Amniotic epithelial cell (primary cell): ENCODE data around the gene PCSK7.
A peak's percentile ranks its signal among the peaks of the same experiment; 100 is the strongest.
"Not testable (repeated sequence)": the region's sequence is repeated elsewhere in the genome, so short reads cannot be mapped to it uniquely, and the experiment has no call there.

ENCODE experiments used
- DNase-seq: peaks from one replicate; pipeline ENCODE4 v3.0.0-alpha.2; 2010; ENCODE audit warnings: low read depth

The PCSK7 gene

DNA sequence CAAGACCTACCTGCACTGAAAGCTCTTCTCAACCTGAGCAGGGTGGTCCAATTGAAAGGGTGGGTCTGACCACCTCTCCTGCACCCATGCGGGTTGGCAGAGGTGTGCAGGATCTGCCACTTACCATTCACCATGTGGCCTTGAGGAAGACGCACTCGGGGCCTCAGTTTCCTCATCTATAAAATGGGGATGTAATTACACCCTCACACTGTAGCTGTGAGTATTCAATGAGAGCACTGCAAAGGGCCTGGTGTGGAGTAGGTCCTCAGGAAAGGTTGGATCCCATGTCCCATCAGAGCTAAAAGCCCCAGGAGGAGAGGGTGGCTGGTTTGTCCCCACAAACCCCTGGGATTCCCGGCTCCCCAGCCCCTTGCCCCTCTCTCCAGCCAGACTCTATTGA, 33.3 kb downstream of the PCSK7 start:
- no peak for DNase-seq

DNA sequence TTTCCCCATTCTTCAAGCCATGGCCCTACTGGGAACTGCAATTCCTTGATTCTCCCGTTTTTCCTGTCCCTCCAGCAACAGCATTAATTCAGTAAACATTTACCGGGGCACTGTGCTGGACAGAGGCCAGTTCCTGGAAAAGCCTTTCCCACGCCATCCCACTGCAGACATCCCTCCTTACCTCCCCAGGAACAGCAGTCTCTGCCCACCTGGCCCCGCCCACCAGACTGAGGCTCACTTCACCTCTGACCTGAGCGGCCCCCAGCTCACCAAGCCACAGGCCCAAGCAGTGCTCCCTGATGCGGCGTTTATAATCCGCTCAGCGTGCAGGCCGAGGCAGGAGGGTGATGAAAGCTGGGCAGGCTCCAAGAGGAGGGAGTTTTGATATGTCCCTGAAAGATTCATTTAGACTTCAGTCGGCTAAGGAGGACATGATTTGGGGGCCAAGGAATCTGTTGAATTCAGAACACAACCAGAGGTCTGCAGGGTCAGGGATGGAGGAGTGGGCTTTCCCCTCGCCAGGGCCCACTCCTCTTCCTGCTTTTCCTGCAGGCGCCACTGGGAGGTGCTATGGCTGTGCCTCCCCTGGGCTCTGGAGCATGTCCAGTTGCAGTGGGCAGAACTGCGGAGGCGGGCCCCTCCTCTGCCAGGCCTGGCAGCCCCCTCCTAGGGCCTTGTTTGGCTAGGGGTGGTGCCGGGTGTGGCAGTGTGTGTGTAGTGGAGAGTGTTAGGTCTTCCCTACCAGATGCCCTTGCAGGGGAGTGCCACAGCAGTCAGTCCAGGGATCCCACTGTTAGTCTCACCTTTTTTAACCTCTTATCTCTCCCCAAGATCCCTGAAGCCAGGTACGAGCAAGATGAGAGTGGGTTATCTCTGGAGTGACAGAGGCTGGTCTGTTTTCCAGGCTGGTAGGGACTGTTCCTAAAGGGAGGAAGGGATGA, 34.1 kb downstream of the PCSK7 start:
- DNase-seq: peak; percentile 27

DNA sequence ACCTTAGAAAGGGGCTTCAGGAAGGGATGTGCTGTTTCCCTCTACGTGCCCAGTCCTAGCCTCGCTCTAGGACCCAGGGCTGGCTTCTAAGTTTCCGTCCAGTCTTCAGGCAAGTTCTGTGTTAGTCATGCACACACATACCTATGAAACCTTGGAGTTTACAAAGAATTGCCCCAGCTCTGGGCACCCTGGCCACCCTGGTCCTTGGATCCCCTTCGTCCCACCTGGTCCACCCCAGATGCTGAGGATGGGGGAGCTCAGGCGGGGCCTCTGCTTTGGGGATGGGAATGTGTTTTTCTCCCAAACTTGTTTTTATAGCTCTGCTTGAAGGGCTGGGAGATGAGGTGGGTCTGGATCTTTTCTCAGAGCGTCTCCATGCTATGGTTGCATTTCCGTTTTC, 34.9 kb downstream of the PCSK7 start:
- no peak for DNase-seq

DNA sequence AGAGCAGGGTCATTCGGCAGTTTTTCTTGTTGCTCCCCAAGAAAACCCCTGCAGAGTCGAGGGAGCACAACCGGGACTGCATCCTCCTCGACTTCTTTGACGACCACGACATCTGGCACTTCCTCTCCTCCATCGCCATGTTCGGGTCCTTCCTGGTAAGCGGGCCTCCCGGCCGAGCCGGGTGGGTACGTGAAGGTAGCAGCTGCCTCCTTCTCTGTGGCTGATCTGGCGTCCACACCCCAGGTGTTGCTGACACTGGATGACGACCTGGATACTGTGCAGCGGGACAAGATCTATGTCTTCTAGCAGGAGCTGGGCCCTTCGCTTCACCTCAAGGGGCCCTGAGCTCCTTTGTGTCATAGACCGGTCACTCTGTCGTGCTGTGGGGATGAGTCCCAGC, 36.1 kb downstream of the PCSK7 start:
- DNase-seq: no peak

DNA sequence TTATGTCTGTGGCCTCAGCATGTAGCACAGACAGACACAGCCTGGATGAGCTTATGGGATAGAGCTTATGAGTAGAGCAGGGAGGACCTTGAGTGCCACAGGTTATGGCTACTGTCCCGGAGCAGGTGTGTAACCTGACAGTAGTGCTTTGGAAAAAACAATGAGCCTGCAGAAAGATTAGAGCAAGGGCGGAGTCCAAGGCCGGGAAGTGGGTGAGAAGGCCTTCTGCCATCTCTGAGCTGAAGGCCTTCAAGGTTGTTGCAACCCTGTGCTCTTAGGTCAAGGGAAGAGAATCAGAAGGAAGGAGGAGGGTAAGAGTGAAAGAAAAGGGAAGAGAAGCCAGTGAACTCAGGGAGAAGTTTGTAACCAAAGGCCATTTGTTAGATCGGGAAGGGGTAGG, 36.6 kb downstream of the PCSK7 start:
- DNase-seq: no peak

DNA sequence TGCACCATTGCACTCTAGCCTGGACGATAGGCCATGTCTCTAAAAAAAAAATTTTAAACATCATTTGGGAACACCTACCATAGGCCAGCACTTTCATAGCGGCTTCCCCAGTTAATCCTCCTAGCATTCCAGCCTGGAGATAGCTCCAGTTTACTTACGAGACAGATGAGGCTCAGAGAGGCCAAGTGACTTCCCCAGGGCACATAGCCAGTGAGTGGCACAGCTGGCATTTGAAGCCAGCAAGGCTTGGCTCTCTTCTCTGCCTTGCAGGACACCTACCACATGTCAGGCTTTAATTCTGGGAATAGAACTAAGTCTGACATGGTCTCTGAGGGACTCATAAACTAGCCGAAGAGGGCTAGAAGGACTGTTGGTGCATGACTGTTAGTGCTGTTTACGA, 37.6 kb downstream of the PCSK7 start:
- no peak for DNase-seq

DNA sequence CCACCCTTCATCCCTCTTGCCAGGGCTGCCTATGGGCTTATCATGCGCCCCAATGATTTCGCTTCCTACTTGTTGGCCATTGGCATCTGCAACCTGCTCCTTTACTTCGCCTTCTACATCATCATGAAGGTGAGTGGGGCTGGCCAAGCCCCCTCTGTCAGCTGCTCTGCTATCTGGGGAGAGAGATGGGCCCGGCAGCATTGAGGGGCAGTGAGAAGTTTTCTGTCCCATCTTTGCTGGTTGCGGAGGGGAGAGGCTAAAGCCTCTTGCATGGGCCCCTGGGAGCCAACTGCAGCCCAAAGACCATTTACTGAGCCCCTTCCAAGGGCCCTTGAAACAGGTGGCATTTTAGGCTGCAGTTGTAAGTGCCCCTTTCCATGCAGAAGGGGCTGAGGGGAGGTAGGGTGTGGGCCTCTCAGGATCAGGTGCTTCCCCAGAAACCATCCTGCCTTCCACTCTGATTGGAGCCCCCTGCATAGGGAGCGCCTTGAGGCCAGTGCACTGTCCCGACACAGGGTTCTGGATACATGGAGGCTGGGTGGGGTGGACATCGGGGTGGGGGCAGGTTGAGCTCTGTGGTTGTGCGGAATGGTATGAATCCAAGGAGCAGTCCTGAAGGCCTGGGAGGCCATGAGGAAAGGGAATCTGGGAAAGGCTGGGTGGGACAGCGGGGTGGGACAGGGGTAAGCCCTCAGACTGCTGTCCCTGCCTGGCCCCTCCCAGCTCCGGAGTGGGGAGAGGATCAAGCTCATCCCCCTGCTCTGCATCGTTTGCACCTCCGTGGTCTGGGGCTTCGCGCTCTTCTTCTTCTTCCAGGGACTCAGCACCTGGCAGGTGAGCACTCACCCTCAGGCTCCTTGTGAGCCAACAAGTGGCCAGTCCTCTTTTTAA, 38.5 kb downstream of the PCSK7 start:
- no peak for DNase-seq

DNA sequence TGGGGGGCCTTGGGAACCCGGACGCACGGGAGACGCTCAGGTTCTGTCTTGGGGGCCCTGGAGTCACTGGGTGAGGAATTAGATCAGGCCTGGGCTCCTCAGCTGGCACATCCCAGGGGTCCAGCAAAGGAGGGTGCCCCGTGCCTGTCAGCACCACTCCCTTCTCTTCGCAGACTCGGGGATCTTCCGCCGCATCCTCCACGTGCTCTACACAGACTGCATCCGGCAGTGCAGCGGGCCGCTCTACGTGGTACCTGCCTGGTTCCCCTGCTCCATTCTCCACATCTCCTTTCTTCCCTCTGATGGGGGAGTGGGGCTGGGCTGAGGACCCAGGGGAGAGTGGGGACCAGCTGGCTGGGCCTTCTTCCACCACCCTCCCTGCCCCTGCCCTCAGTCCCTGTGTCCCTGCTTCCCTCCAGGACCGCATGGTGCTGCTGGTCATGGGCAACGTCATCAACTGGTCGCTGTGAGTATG, 39.4 kb downstream of the PCSK7 start:
- DNase-seq: no peak

DNA sequence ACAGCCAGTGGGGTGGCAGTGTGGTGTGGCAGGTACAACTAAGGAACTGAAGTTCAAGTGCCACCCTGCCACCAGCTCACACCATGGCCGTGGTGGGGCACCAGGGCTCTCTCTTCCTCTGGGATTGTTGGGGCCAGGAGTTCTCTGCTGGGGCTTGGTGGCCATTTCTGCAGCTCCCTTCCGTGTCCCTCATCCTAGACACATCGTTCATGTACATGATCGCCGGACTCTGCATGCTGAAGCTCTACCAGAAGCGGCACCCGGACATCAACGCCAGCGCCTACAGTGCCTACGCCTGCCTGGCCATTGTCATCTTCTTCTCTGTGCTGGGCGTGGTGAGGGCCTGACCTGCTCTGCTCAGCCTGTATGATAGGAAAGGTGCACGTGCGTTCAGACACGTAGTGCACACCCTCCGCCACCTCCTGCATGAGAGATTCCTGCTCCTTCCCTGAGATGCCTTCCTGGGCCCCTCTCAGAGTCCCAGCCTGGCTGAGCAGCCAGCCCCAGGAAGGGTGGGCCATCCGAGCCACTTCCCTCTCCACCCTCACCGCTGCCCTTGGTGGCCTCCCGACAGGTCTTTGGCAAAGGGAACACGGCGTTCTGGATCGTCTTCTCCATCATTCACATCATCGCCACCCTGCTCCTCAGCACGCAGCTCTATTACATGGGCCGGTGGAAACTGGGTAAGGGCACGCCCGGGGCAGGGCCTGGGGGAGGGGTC, 40.0 kb downstream of the PCSK7 start:
- no peak for DNase-seq

DNA sequence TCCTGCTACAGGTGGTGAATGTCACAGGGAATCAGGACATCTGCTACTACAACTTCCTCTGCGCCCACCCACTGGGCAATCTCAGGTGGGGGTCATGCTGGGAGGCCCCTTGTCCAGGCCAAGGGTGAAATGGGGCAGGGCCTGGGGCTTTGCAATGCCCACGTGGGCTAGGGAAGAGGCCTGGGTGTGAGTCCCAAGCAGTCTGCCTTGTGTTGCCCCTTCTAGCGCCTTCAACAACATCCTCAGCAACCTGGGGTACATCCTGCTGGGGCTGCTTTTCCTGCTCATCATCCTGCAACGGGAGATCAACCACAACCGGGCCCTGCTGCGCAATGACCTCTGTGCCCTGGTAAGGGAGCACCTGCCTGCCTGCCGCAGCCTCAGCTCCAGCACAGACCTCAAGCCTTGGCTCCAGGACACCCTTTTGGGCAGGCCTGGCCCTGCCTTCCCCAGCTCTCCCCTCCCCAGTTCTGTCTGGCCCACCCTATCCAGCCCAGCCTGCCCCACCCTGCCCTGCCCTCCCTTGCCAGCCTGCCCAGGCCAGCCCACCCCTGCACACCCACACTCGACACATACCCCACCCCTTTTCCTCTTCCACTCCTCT, 41.8 kb downstream of the PCSK7 start:
- no peak for DNase-seq

DNA sequence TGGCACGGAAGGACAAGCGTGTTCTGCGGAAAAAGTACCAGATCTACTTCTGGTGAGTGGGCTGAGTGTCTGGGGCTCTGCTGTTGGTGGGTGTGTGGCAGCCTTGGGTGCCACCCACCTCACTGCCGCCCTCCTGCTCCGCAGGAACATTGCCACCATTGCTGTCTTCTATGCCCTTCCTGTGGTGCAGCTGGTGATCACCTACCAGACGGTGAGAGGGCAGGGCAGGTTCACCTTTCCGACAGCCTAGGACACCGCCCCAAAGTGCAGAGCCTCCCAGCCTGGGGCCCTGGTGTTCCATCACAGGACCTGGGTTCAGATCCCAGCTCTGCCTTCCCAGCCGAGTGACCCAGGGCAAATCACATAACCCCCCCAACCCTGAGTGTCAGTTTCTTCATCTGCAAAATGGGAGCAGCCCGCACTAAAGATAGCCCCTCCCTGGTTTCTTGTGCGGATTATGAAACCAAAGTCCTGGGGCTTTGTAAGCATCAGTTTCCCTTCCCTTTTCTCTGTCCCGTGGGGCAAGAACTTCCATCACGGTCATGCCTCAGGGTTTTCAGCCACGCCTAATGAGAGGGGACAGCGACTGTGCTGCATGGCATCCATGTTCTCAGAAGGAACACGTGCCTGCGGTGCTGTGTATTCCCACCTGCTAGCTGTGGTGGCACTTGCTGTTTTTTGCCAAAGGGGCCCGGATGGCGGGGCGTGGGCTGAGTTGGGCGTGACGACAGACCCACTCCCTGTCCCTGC, 42.5 kb downstream of the PCSK7 start:
- no peak for DNase-seq

DNA sequence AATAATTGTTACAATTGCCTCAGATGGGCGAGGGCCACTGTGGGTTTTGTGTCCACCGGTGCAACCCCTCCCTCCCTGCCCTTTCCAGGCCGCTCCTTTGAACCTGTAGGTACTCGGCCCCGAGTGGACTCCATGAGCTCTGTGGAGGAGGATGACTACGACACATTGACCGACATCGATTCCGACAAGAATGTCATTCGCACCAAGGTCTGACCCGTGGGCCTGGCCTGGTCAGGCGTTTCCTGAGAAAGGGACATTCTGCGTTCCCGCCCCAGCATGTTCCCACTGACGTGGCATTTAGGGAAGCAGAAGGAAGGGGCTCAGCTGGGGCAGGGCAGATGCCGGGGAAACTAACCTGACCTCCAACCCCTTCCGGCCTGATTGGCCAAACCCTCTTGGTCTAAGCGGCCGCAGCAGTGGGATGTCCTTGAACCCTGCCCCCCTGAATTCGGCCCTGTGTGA, 43.2 kb downstream of the PCSK7 start:
- DNase-seq: no peak

DNA sequence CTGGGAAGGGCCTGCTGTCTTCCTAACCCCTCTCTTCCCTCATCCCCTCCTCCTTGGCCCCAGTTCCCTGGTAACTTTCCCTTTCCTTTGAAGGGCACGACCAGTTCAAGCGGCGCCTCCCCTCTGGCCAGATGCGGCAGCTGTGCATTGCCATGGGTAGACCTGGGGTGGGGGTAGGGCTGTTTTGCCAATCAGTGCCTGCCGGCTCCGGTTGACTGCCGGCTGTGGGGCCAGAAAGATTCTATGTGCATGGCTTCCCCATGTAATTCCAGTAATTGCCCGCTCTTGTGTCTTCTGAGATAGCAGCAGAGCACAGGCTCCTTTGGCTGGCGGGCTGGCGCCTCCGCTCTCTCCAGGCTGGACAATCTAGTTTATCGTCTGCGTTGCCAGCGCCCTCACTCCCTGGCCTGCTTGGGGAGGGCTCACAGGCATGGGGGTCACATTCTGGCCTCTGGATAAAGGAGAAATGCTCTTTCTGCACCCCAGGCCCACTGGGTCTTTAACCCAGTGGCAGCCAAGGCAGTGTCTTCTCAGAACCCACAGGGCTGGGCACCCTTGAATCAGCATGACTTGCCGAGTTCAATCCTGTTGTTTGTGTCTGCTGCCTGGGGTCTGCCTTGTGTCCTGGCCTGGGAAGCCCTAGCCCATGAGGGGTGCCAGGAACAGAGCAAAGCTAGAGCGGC, 43.9 kb downstream of the PCSK7 start:
- DNase-seq: no peak

DNA sequence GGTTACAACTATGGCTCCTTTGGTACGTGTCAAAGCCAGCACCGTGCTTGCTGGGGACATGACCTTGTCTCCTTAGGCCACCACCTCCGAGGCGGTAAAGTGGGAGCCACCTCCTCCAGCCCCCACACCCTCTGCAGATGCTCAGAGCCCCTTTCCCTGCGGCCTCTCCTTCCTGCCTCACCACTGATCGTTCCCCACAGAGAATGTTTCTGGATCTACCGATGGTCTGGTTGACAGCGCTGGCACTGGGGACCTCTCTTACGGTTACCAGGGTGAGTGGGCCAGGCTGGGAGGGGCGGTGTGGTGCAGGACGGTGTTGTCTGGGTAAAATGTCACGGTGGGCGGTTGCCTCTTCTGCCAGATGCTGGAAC, 44.5 kb downstream of the PCSK7 start:
- DNase-seq: no peak

DNA sequence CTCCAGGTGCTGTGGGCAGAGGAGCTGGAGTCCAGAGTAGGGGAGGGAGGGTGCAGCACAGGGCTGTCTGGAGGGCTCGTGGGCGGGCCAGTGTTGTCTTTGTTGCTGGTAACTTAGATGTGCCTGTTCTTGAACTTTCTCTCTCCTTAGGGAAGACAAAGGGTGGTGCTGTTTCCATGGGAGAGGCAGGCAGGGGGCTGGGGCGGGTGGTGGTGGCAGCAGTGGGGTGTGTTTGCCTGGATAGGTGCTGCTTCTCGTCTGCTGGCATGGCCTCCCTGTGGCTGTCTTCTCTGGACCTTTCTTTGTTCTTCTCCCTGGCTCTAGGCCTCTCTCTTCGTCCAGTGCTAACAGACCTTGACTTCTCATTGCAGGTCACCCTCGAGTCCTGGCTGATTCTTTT, 44.9 kb downstream of the PCSK7 start:
- DNase-seq: no peak

DNA sequence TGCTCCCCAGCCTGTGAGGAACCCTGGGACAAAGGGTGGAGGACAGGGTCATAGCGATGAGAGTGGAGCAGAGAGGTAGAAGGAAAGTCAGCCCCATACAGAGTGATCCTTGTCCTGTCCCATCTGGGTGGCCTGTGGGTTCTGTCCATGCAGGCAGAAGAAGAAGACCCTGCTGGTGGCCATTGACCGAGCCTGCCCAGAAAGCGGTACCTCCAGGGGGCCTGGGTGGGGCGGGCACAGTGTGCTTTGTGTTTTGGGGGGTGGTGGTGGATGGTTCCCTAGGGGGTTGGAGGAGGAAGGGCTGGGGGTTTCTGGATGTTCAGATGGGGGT, 45.5 kb downstream of the PCSK7 start:
- no peak for DNase-seq

DNA sequence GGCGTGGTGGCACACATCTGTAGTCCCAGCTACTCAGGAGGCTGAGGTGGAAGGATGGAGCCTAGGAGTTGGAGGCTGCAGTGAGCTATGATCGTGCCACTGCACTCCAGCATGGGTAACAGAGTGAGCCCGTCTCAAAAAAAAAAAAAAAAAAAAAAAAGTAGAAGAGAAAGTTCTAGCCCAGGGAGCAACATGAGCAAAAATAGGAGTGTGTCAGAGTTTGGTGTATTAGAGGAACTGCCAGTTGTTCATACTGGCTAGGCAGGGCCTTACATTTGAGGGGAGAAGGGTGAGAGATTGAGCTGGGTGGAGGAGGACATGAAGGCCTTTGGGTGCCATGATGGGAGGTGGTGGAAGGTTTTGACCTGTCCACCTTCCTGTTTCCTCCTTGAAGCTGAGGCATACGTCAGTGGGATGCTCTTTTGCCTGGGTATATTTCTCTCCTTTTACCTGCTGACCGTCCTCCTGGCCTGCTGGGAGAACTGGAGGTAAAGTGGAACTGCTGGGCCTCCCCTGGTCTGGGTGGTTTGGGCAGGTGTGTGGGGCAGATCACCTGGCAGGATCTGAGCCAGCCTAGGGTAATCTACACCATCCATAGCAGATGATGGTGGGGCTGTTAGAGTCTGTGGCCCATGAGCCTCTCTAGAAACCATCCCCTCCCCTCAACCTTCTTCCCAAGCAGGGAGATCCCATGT, 46.0 kb downstream of the PCSK7 start:
- no peak for DNase-seq

DNA sequence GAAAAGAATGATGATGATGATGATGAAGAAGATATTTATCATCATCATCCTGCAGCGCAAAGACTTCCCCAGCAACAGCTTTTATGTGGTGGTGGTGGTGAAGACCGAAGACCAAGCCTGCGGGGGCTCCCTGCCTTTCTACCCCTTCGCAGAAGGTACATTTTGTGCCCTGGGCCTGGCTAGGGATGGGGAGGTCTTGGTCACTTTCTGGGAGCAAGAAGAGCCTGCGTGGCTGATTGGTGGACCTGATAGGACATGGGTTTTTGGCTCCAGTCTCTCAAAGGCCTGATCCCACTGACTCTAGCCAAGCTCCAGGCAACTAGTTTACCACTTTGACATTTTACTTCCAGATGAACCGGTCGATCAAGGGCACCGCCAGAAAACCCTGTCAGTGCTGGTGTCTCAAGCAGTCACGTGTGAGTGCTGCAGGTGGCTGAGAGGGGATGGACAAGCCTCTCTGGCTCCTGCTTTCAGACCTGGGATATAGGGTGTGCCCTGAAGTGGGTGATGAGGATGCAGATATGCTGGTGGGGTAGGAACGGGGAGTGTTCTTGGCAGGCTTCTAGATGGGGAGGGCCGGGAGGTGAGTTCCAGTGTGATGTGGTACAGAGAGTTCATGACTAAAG, 48.0 kb downstream of the PCSK7 start:
- DNase-seq: no peak

DNA sequence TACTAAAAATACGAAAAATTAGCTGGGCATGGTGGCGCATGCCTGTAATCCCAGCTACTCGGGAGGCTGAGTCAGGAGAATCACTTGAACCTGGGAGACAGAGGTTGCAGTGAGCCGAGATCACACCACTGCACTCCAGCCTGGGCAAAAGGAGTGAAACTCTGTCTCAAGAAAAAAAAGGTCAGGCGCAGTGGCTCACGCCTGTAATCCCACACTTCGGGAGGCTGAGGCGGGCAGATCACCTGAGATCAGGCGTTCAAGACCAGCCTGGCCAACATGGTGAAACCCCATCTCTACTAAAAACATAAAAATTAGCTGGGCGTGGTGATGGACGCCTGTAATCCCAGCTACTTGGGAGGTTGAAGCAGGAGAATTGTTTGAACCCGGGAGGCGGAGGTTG, 48.7 kb downstream of the PCSK7 start:
- DNase-seq: not testable (repeated sequence)

DNA sequence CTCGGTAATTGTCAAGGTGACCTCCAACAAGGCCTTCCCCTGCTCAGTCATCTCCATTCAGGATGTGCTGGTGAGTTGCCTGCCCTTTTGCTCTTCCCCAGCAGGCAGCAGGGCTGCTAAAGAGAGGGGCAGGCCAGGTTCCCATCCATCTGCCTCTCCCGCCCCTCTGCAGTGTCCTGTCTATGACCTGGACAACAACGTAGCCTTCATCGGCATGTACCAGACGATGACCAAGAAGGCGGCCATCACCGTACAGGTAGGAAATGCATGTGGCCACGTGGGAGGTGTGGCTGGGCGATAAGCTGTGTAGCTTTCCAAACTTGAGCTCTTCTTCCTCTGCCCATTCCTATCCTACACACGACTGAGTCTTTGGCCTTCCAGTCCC, 49.3 kb downstream of the PCSK7 start:
- DNase-seq: no peak
